ENCODE results near the gene RBPJ. TPM values are rescaled to one million over a fixed set of nuclear protein-coding genes. Genes with fewer than 3 reads are reported as not detected.

Gene RBPJ
- polyA plus RNA-seq, 1 of the 3 experiments (the other 2 are of a cell fraction): 13.8 TPM

- Histone ChIP-seq H3K36me3 (replicated peaks in 1 of 2; ENCODE audit: control insufficient read depth in 1 of 2, insufficient read depth in 2 of 2, low read length in 1 of 2) (peaks cover 37 to 38% of the 10 kb centered on the region in 2 experiments), H3F3A (replicated peaks; ENCODE audit: insufficient read depth) (no peaks in the 10 kb centered on the region), H3K9me2 (no peaks in the 10 kb centered on the region), H3K4me3 (ENCODE audit: low read depth in 2 of 2, low read length in 1 of 2) (no peak overlapping the region), H2AFZ (ENCODE audit: low read depth) (no peak overlapping the region), H3K79me2 (ENCODE audit: insufficient read depth) (no peaks in the 10 kb centered on the region), H3K9ac (no peak overlapping the region), H3K9me3 (no peaks in the 10 kb centered on the region), H4K20me1 (ENCODE audit: insufficient read depth) (no peaks in the 10 kb centered on the region), H3K27ac (ENCODE audit: low read depth in 2 of 2, low read length in 1 of 2) (no peak overlapping the region), H3K27me3 (ENCODE audit: insufficient read depth) (no peaks in the 10 kb centered on the region), H3K4me1 (ENCODE audit: control insufficient read depth in 1 of 2, insufficient read depth in 2 of 2, low read depth in 1 of 2, low read length in 1 of 2) (peaks cover 0 to 8% of the 10 kb centered on the region in 2 experiments; a peak in 2 of 4 replicates), H3K4me2 (no peak overlapping the region)
- DNase-seq: no peak
- 92% methylated on average over 5 of the region's 5 CpGs for WGBS (ENCODE audit: low lambda C conversion rate)
- ChIA-PET POLR2A (no interaction called here), CTCF (interaction anchor here (1.0 kb wide), 1 partner anchor 17 kb away, joined by 3 read pairs; no protein-coding TSS in a partner anchor)
- TF ChIP-seq FOSL2 (IDR thresholded peaks at IDR 0.05; ENCODE audit: borderline replicate concordance, low read depth): no peak
- TF ChIP-seq USF1 (IDR thresholded peaks at IDR 0.05; ENCODE audit: borderline replicate concordance, low read depth): no peak
- TF ChIP-seq MEF2A (IDR thresholded peaks at IDR 0.05; ENCODE audit: borderline replicate concordance, low read depth): no peak
- no peak for TF ChIP-seq RXRA (IDR thresholded peaks at IDR 0.05; ENCODE audit: borderline replicate concordance, low read depth)
- no peak for TF ChIP-seq RCOR1 (IDR thresholded peaks at IDR 0.05; ENCODE audit: low read length)
- TF ChIP-seq MAX (IDR thresholded peaks at IDR 0.05; ENCODE audit: low read depth): no peak
- no peak for TF ChIP-seq FOXJ3 (CRISPR knock-in tag; IDR thresholded peaks at IDR 0.05)
- TF ChIP-seq ELF1 (IDR thresholded peaks at IDR 0.05): no peak
- no peak for TF ChIP-seq YY1 (IDR thresholded peaks at IDR 0.05; ENCODE audit: low read depth)
- TF ChIP-seq GATA2 (CRISPR knock-in tag; IDR thresholded peaks at IDR 0.05): no peak
- no peak for TF ChIP-seq MXI1 (IDR thresholded peaks at IDR 0.05; ENCODE audit: low read depth, low read length)
- TF ChIP-seq RFX5 (IDR thresholded peaks at IDR 0.05; ENCODE audit: low read length): no peak
- TF ChIP-seq TEAD4 (IDR thresholded peaks at IDR 0.05; ENCODE audit: borderline replicate concordance, insufficient read depth): no peak
- no peak for TF ChIP-seq USF2 (IDR thresholded peaks at IDR 0.05; ENCODE audit: borderline replicate concordance, low read depth, low read length)
Measured at GRCh38 chr4:26432419-26432818, 111.6 kb downstream of the RBPJ start.

- no peak overlapping the region for H2AFZ ChIP-seq (ENCODE audit: low read depth)
- no peaks in the 10 kb centered on the region for H3K79me2 ChIP-seq (ENCODE audit: insufficient read depth)
- no peak overlapping the region for H3K4me2 ChIP-seq
- no peaks in the 10 kb centered on the region for H3F3A ChIP-seq (replicated peaks; ENCODE audit: insufficient read depth)
- POLR2A ChIA-PET: interaction anchor here (1.3 kb wide), 1 partner anchor 24 kb away, joined by 3 read pairs; no protein-coding TSS in a partner anchor
- no peak for DNase-seq
- no peaks in the 10 kb centered on the region for H3K9me3 ChIP-seq
- H4K20me1 ChIP-seq (ENCODE audit: insufficient read depth): no peaks in the 10 kb centered on the region
- CTCF ChIA-PET: interaction anchor here (1.3 kb wide), 2 partner anchors 23 to 24 kb away, joined by 3 read pairs; no protein-coding TSS in a partner anchor
- no peaks in the 10 kb centered on the region for H3K27me3 ChIP-seq (ENCODE audit: insufficient read depth)
- H3K9ac ChIP-seq: no peak overlapping the region
- H3K27ac ChIP-seq (ENCODE audit: low read depth in 2 of 2, low read length in 1 of 2): no peak overlapping the region
- H3K9me2 ChIP-seq: no peaks in the 10 kb centered on the region
- 100% methylated on average over 1 of the region's 1 CpG for WGBS (ENCODE audit: low lambda C conversion rate)
- peaks cover 0 to 8% of the 10 kb centered on the region in 2 experiments; a peak in 2 of 4 replicates for H3K4me1 ChIP-seq (ENCODE audit: control insufficient read depth in 1 of 2, insufficient read depth in 2 of 2, low read depth in 1 of 2, low read length in 1 of 2)
- peaks cover 36 to 38% of the 10 kb centered on the region in 2 experiments for H3K36me3 ChIP-seq (replicated peaks in 1 of 2; ENCODE audit: control insufficient read depth in 1 of 2, insufficient read depth in 2 of 2, low read length in 1 of 2)
- H3K4me3 ChIP-seq (ENCODE audit: low read depth in 2 of 2, low read length in 1 of 2): no peak overlapping the region
- TF ChIP-seq MAX (IDR thresholded peaks at IDR 0.05; ENCODE audit: low read depth) (no peak), SMC3 (IDR thresholded peaks at IDR 0.05; ENCODE audit: low read depth, low read length) (no peak), TAF1 (IDR thresholded peaks at IDR 0.05; ENCODE audit: borderline replicate concordance, low read depth, low read length) (no peak), GABPA (IDR thresholded peaks at IDR 0.05; ENCODE audit: low read depth) (no peak), MEF2A (IDR thresholded peaks at IDR 0.05; ENCODE audit: borderline replicate concordance, low read depth) (no peak), NRF1 (IDR thresholded peaks at IDR 0.05; ENCODE audit: low read depth, low read length) (no peak), USF1 (IDR thresholded peaks at IDR 0.05; ENCODE audit: borderline replicate concordance, low read depth) (no peak), FOSL2 (IDR thresholded peaks at IDR 0.05; ENCODE audit: borderline replicate concordance, low read depth) (no peak), SIN3A (IDR thresholded peaks at IDR 0.05; ENCODE audit: borderline replicate concordance, low read depth, low read length) (no peak), TCF12 (IDR thresholded peaks at IDR 0.05) (no peak), RXRA (IDR thresholded peaks at IDR 0.05; ENCODE audit: borderline replicate concordance, low read depth) (no peak), EP300 (IDR thresholded peaks at IDR 0.05; ENCODE audit: borderline replicate concordance in 1 of 2, low read depth in 1 of 2, low read length in 1 of 2) (no peak)
- TF ChIP-seq, protein P1, sequence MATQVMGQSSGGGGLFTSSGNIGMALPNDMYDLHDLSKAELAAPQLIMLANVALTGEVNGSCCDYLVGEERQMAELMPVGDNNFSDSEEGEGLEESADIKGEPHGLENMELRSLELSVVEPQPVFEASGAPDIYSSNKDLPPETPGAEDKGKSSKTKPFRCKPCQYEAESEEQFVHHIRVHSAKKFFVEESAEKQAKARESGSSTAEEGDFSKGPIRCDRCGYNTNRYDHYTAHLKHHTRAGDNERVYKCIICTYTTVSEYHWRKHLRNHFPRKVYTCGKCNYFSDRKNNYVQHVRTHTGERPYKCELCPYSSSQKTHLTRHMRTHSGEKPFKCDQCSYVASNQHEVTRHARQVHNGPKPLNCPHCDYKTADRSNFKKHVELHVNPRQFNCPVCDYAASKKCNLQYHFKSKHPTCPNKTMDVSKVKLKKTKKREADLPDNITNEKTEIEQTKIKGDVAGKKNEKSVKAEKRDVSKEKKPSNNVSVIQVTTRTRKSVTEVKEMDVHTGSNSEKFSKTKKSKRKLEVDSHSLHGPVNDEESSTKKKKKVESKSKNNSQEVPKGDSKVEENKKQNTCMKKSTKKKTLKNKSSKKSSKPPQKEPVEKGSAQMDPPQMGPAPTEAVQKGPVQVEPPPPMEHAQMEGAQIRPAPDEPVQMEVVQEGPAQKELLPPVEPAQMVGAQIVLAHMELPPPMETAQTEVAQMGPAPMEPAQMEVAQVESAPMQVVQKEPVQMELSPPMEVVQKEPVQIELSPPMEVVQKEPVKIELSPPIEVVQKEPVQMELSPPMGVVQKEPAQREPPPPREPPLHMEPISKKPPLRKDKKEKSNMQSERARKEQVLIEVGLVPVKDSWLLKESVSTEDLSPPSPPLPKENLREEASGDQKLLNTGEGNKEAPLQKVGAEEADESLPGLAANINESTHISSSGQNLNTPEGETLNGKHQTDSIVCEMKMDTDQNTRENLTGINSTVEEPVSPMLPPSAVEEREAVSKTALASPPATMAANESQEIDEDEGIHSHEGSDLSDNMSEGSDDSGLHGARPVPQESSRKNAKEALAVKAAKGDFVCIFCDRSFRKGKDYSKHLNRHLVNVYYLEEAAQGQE (IDR thresholded peaks at IDR 0.05; ENCODE audit: low read depth, low read length): no peak
Measured at GRCh38 chr4:26433556-26433955, 112.7 kb downstream of the RBPJ start.
